ENCODE data around the gene R3HDM2. TPM values are rescaled to one million over a fixed set of nuclear protein-coding genes. Genes with fewer than 3 reads are reported as not detected.
A peak's percentile ranks its signal among the peaks of the same experiment; 100 is the strongest.

The R3HDM2 gene
- total RNA-seq, 2 experiments from 2014 or later: 22.8 to 24.2 TPM

- Mint-ChIP-seq H3K9me3 (no peaks in the 10 kb centered on the region), H3K27ac (no peak overlapping the region), H3K36me3 (no peaks in the 10 kb centered on the region)
Measured at GRCh38 chr12:57255916-57256315, 174.9 kb downstream of the R3HDM2 start.

GRCh38 chr12:57254506-57255280 lies 176.2 kb downstream of the R3HDM2 start:
- Mint-ChIP-seq H3K4me1 (no peaks in the 10 kb centered on the region), H3K27me3 (no peaks in the 10 kb centered on the region), H3K27ac (no peak overlapping the region), H3K9me3 (no peaks in the 10 kb centered on the region), H3K36me3 (no peaks in the 10 kb centered on the region), H3K4me3 (no peak overlapping the region)
- DNase-seq: no peak

More at GRCh38 chr12:57255916-57256315, 174.9 kb downstream of the R3HDM2 start:
- Mint-ChIP-seq H3K4me3 (no peak overlapping the region), H3K27me3 (no peaks in the 10 kb centered on the region), H3K4me1 (no peaks in the 10 kb centered on the region)
- DNase-seq: no peak

- peaks cover 3% of the 10 kb centered on the region for H3K36me3 Mint-ChIP-seq
- H3K9me3 Mint-ChIP-seq: no peaks in the 10 kb centered on the region
- no peak within 1 kb of the TSS for H3K4me3 Mint-ChIP-seq
- no peaks in the 10 kb centered on the region for H3K4me1 Mint-ChIP-seq
- no peak for DNase-seq
- H3K27me3 Mint-ChIP-seq: no peaks in the 10 kb centered on the region
- no peak within 1 kb of the TSS for H3K27ac Mint-ChIP-seq
Measured at GRCh38 chr12:57250956-57251355, 179.9 kb downstream of the R3HDM2 start, which contains the start of gene STAC3. Gene STAC3, minus strand, starts transcription at chr12:57251187. Its CDS starts 1,551 bp downstream, at chr12:57249636.

GRCh38 chr12:57250541-57250940 lies 180.3 kb downstream of the R3HDM2 start:
- Mint-ChIP-seq H3K27ac (no peak overlapping the region), H3K36me3 (peaks cover 3% of the 10 kb centered on the region), H3K9me3 (no peaks in the 10 kb centered on the region)

GRCh38 chr12:57248934-57249742 lies 181.7 kb downstream of the R3HDM2 start:
- Mint-ChIP-seq H3K27me3 (peaks cover 10% of the 10 kb centered on the region), H3K36me3 (peaks cover 3% of the 10 kb centered on the region), H3K27ac (no peak overlapping the region), H3K9me3 (no peaks in the 10 kb centered on the region), H3K4me3 (peak overlapping the region; percentile 1), H3K4me1 (peaks cover under 1% of the 10 kb centered on the region)
- DNase-seq: no peak

More at GRCh38 chr12:57250541-57250940, 180.3 kb downstream of the R3HDM2 start:
- Mint-ChIP-seq H3K4me3 (no peak overlapping the region), H3K4me1 (no peaks in the 10 kb centered on the region), H3K27me3 (no peaks in the 10 kb centered on the region)
- DNase-seq: no peak

GRCh38 chr12:57247041-57247440 lies 183.8 kb downstream of the R3HDM2 start:
- H3K27ac Mint-ChIP-seq: no peak overlapping the region
- peaks cover 27% of the 10 kb centered on the region for H3K27me3 Mint-ChIP-seq
- H3K4me3 Mint-ChIP-seq: no peak overlapping the region
- peaks cover 3% of the 10 kb centered on the region for H3K36me3 Mint-ChIP-seq
- no peak for DNase-seq
- no peaks in the 10 kb centered on the region for H3K9me3 Mint-ChIP-seq
- peaks cover 14% of the 10 kb centered on the region for H3K4me1 Mint-ChIP-seq

GRCh38 chr12:57244312-57244696 lies 186.5 kb downstream of the R3HDM2 start:
- Mint-ChIP-seq H3K27ac (no peak overlapping the region), H3K36me3 (peaks cover 3% of the 10 kb centered on the region), H3K27me3 (peaks cover 51% of the 10 kb centered on the region), H3K9me3 (no peaks in the 10 kb centered on the region), H3K4me1 (peaks cover 36% of the 10 kb centered on the region), H3K4me3 (peak overlapping the region; percentile 7)
- no peak for DNase-seq

- peak; percentile 82 for DNase-seq
- Mint-ChIP-seq H3K27me3 (peaks cover 54% of the 10 kb centered on the region), H3K4me3 (peak overlapping the region; percentile 63), H3K27ac (no peak overlapping the region), H3K4me1 (peaks cover 38% of the 10 kb centered on the region), H3K36me3 (peaks cover 3% of the 10 kb centered on the region), H3K9me3 (no peaks in the 10 kb centered on the region)
Measured at GRCh38 chr12:57243521-57244311, 187.1 kb downstream of the R3HDM2 start.

GRCh38 chr12:57242691-57243454 lies 188.0 kb downstream of the R3HDM2 start:
- no peaks in the 10 kb centered on the region for H3K9me3 Mint-ChIP-seq
- H3K27ac Mint-ChIP-seq: no peak overlapping the region

GRCh38 chr12:57242329-57242690 lies 188.5 kb downstream of the R3HDM2 start:
- Mint-ChIP-seq H3K27me3 (peaks cover 67% of the 10 kb centered on the region), H3K36me3 (peaks cover 4% of the 10 kb centered on the region), H3K4me1 (peaks cover 47% of the 10 kb centered on the region), H3K4me3 (no peak overlapping the region), H3K9me3 (no peaks in the 10 kb centered on the region), H3K27ac (no peak overlapping the region)
- no peak for DNase-seq

More at GRCh38 chr12:57242691-57243454, 188.0 kb downstream of the R3HDM2 start:
- H3K4me3 Mint-ChIP-seq: peak overlapping the region; percentile 63
- peaks cover 3% of the 10 kb centered on the region for H3K36me3 Mint-ChIP-seq
- H3K27me3 Mint-ChIP-seq: peaks cover 61% of the 10 kb centered on the region
- peaks cover 43% of the 10 kb centered on the region for H3K4me1 Mint-ChIP-seq
- DNase-seq: peak; percentile 77

GRCh38 chr12:57241402-57242310 lies 189.2 kb downstream of the R3HDM2 start:
- peak overlapping the region; percentile 48 for H3K4me3 Mint-ChIP-seq
- peaks cover 2% of the 10 kb centered on the region for H3K36me3 Mint-ChIP-seq
- no peak overlapping the region for H3K27ac Mint-ChIP-seq
- no peaks in the 10 kb centered on the region for H3K9me3 Mint-ChIP-seq
- peaks cover 54% of the 10 kb centered on the region for H3K4me1 Mint-ChIP-seq
- no peak for DNase-seq
- peaks cover 73% of the 10 kb centered on the region for H3K27me3 Mint-ChIP-seq

- no peaks in the 10 kb centered on the region for H3K9me3 Mint-ChIP-seq
- H3K4me1 Mint-ChIP-seq: peaks cover 58% of the 10 kb centered on the region
- no peak overlapping the region for H3K27ac Mint-ChIP-seq
- DNase-seq: no peak
- peaks cover 80% of the 10 kb centered on the region for H3K27me3 Mint-ChIP-seq
- peaks cover 3% of the 10 kb centered on the region for H3K36me3 Mint-ChIP-seq
- peak overlapping the region; percentile 91 for H3K4me3 Mint-ChIP-seq
Measured at GRCh38 chr12:57240926-57241401, 189.9 kb downstream of the R3HDM2 start.

Data from activated naive CD8-positive, alpha-beta T cell treated with anti-CD3 and anti-CD28 coated beads for 36 hours (primary cell).